A549 (cell line): ENCODE data around the gene BAIAP3.

Experiments used
- CTCF ChIP-seq: fragments of >200 bp; sonication (Bioruptor Twin); formaldehyde crosslinking; IDR thresholded peaks from 3 replicates; pipeline ENCODE4 v1.5.1; 2016
- EP300 ChIP-seq, 2 experiments: fragments of >200 bp; sonication (Bioruptor Twin); formaldehyde crosslinking; IDR thresholded peaks; 2 replicates in 1 of 2; 3 replicates in 1 of 2; pipeline ENCODE4 v1.6.1; 2016 to 2017
- FOSL2 ChIP-seq, 2 experiments: fragments of 450-650 bp in 1 of 2; fragments of >200 bp in 1 of 2; sonication (Bioruptor Twin) in 1 of 2; formaldehyde crosslinking; IDR thresholded peaks; 2 replicates each; pipeline versions ENCODE4 v1.5.0 to v1.6.1; 2016 to 2020; ENCODE audit warnings: mild to moderate bottlenecking in 1 of 2, moderate library complexity in 1 of 2
- HDAC2 ChIP-seq: fragments of 200-600 bp; sonication (generic); IDR thresholded peaks from 2 replicates; pipeline ENCODE4 v1.6.1; 2016
- HOXA7 ChIP-seq: fragments of 250-450 bp; sonication (Bioruptor Pico); IDR thresholded peaks from 2 replicates; pipeline ENCODE4 v1.5.0; 2020; ENCODE audit warnings: mild to moderate bottlenecking, moderate library complexity
- MAX ChIP-seq: IDR thresholded peaks from 2 replicates; pipeline ENCODE4 v1.6.1; 2012
- PBX3 ChIP-seq: IDR thresholded peaks from 2 replicates; pipeline ENCODE4 v1.6.1; 2012
- POLR2A ChIP-seq: IDR thresholded peaks from 2 replicates; pipeline ENCODE4 v1.6.1; 2012; ENCODE audit warnings: mild to moderate bottlenecking, low read length
- RAD21 ChIP-seq, 2 experiments: fragments of >200 bp in 1 of 2; sonication (Bioruptor Twin) in 1 of 2; formaldehyde crosslinking in 1 of 2; IDR thresholded peaks in 1 of 2; conservative IDR thresholded peaks in 1 of 2; 2 replicates in 1 of 2; 3 replicates in 1 of 2; pipeline ENCODE4 v1.6.1; 2012 to 2018; ENCODE audit warnings: inconsistent platforms in 1 of 2
- RFX5 ChIP-seq: fragments of 450-650 bp; IDR thresholded peaks from 2 replicates; pipeline ENCODE4 v1.7.1; 2014; ENCODE audit warnings: antibody characterized with exemption, mild to moderate bottlenecking, moderate library complexity
- USF2 ChIP-seq: fragments of 450-650 bp; IDR thresholded peaks from 2 replicates; pipeline ENCODE4 v1.6.1; 2014; ENCODE audit warnings: antibody characterized with exemption
- ZFP36 ChIP-seq: fragments of 450-650 bp; IDR thresholded peaks from 2 replicates; pipeline ENCODE4 v1.6.1; 2014; ENCODE audit warnings: borderline replicate concordance; ENCODE audit not compliant: partially characterized antibody
- ZSCAN20 ChIP-seq: fragments of 250-450 bp; sonication (Bioruptor Pico); IDR thresholded peaks from 2 replicates; pipeline ENCODE4 v1.8.0; 2022; ENCODE audit warnings: mild to moderate bottlenecking, moderate library complexity

- TF ChIP-seq ZSCAN20 (CRISPR knock-in tag) (no peak), CTCF (no peak), POLR2A (no peak), HOXA7 (no peak), RAD21 (conservative IDR thresholded peaks at IDR 0.05 in 1 of 2, IDR thresholded peaks at IDR 0.05 in 1 of 2) (no peak), USF2 (no peak), ZFP36 (no peak), EP300 (IDR thresholded peaks at IDR 0.05) (no peak), HDAC2 (no peak), MAX (no peak), RFX5 (no peak), PBX3 (no peak), FOSL2 (IDR thresholded peaks at IDR 0.05) (no peak), FOSL2 (CRISPR knock-in tag; IDR thresholded peaks at IDR 0.05) (no peak)
Observed at GRCh38 chr16:1320658-1321240, 12.7 kb upstream of the BAIAP3 start.
